Breast epithelium (tissue), 4 donors: ENCODE measurements around the gene MAD1L1. TPM values are rescaled to one million over a fixed set of nuclear protein-coding genes. Genes with fewer than 3 reads are reported as not detected.

Experiments
- DNase-seq, 2 donors: peaks; one replicate each; pipeline ENCODE4 v3.0.0-alpha.2; 2019; ENCODE audit warnings: low spot score in 2 of 2
- H3K27ac ChIP-seq, 2 donors: fragments of 200-600 bp; sonication (generic) in 1 of 2; one replicate each; pipeline ENCODE4 v1.5.1; 2016 to 2019; ENCODE audit warnings: mild to moderate bottlenecking in 1 of 2
- H3K27me3 ChIP-seq, 2 donors: fragments of 200-600 bp; sonication (generic) in 1 of 2; one replicate each; pipeline versions ENCODE4 v1.5.1 to v1.6.0; 2017 to 2019; ENCODE audit warnings: control low read depth in 1 of 2, mild to moderate bottlenecking in 1 of 2
- H3K36me3 ChIP-seq: fragments of 200-600 bp; one replicate; pipeline ENCODE4 v1.5.1; 2019
- H3K4me1 ChIP-seq, 2 donors: fragments of 200-600 bp; sonication (generic); one replicate each; pipeline ENCODE4 v1.5.1; 2016 to 2019; ENCODE audit warnings: control low read depth in 1 of 2
- H3K4me3 ChIP-seq, 3 donors: fragments of 200-600 bp; sonication (generic); 1 replicate in 2 of 3; 2 replicates in 1 of 3; pipeline ENCODE4 v1.5.1; 2016 to 2019; ENCODE audit warnings: mild to moderate bottlenecking in 3 of 3, moderate library complexity in 2 of 3
- H3K9me3 ChIP-seq, 2 donors: fragments of 200-600 bp; sonication (generic) in 1 of 2; one replicate each; pipeline ENCODE4 v1.5.1; 2016 to 2019; ENCODE audit warnings: control low read depth in 1 of 2
- POLR2A ChIP-seq: fragments of 450-650 bp; IDR thresholded peaks from one replicate; pipeline ENCODE4 v1.6.1; 2016; ENCODE audit warnings: antibody characterized with exemption, mild to moderate bottlenecking, moderate library complexity
- POLR2AphosphoS5 ChIP-seq, 3 donors: sonication (generic); formaldehyde crosslinking; IDR thresholded peaks; one replicate each; pipeline ENCODE4 v1.6.1; 2017; ENCODE audit warnings: antibody characterized with exemption in 3 of 3
- intact Hi-C: fragments of 100-400 bp; cut with DNase I; formaldehyde crosslinking; loops from one replicate; pipeline ENCODE4 v1.15.1; 2023; ENCODE audit warnings: low total_unique reads
- total RNA-seq, 3 donors: library from RNA; depleted of rRNA; stranded (reverse); fragments of >200 nt; gene quantifications; one replicate each; pipeline ENCODE4 v1.1.0, GENCODE V29; 2016
- TF ChIP-seq, protein P1 (sequence below), 3 donors: fragments of 450-650 bp; IDR thresholded peaks; one replicate each; pipeline ENCODE4 v1.5.1; 2016 to 2017; ENCODE audit warnings: antibody characterized with exemption in 3 of 3, mild to moderate bottlenecking in 3 of 3, moderate library complexity in 3 of 3

The MAD1L1 gene
- total RNA-seq, 3 donors from 2014 or later: 27.7 to 33.9 (median 28.8) TPM

DNA sequence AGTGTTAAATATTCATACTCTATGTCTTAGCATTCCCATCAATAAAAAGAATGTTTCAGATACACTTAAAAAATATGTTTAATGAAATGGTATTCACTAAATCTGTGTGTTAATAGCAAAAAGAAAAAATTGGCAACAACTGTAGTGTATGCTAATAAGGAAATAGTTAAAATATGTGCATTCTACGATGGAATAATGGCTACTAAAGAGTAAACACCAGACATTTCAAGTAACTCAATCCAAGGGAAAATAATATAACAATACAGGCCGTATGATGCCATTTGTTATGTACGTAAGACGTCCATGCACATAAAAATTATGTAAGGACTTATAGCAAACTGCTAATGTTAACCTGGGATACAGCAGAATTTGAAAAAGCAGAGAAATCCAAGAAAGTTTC lies 46.6 kb downstream of the MAD1L1 start:
- intact Hi-C loops: no loop called here
- H3K9me3 ChIP-seq: peaks cover 0 to 6% of the 10 kb centered on the region in 2 donors

DNA sequence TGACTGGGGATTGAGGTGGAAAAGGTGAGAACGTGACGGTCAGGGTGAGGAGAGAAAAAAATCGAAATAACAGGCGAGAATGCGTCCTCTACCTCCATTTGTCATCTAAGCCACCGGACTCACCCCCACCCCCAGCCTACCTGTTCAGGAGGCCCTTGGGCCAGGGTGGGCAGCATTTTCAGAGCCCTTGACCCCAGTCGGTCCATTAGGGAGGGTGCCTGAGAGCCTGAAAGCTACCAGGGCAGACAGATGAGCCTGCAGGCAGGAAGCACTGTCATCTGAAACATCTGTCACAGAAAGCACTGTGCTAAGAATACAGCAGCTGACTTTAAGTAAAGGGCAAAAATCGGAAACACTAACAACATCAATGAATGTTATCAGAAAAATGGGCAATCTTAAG lies 47.0 kb downstream of the MAD1L1 start:
- intact Hi-C loops: no loop called here
- H3K4me3 ChIP-seq: no peak overlapping the region
- DNase-seq: no peak
- no peaks in the 10 kb centered on the region for H3K4me1 ChIP-seq
- H3K36me3 ChIP-seq: no peaks in the 10 kb centered on the region
- no peaks in the 10 kb centered on the region for H3K27me3 ChIP-seq
- no peak overlapping the region for H3K27ac ChIP-seq
- TF ChIP-seq POLR2AphosphoS5 (IDR thresholded peaks at IDR 0.05) (no peak), POLR2A (no peak)
- TF ChIP-seq, protein P1, sequence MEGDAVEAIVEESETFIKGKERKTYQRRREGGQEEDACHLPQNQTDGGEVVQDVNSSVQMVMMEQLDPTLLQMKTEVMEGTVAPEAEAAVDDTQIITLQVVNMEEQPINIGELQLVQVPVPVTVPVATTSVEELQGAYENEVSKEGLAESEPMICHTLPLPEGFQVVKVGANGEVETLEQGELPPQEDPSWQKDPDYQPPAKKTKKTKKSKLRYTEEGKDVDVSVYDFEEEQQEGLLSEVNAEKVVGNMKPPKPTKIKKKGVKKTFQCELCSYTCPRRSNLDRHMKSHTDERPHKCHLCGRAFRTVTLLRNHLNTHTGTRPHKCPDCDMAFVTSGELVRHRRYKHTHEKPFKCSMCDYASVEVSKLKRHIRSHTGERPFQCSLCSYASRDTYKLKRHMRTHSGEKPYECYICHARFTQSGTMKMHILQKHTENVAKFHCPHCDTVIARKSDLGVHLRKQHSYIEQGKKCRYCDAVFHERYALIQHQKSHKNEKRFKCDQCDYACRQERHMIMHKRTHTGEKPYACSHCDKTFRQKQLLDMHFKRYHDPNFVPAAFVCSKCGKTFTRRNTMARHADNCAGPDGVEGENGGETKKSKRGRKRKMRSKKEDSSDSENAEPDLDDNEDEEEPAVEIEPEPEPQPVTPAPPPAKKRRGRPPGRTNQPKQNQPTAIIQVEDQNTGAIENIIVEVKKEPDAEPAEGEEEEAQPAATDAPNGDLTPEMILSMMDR (IDR thresholded peaks at IDR 0.05): no peak
- peaks cover 0 to 6% of the 10 kb centered on the region in 2 donors for H3K9me3 ChIP-seq

More for the DNA sequence above, 46.6 kb downstream of the MAD1L1 start:
- no peak overlapping the region for H3K4me3 ChIP-seq
- no peak for DNase-seq
- H3K36me3 ChIP-seq: no peaks in the 10 kb centered on the region
- no peak overlapping the region for H3K27ac ChIP-seq
- no peaks in the 10 kb centered on the region for H3K27me3 ChIP-seq
- TF ChIP-seq POLR2A: no peak
- TF ChIP-seq, protein P1 (IDR thresholded peaks at IDR 0.05): no peak
- TF ChIP-seq POLR2AphosphoS5 (IDR thresholded peaks at IDR 0.05): no peak
- H3K4me1 ChIP-seq: no peaks in the 10 kb centered on the region

DNA sequence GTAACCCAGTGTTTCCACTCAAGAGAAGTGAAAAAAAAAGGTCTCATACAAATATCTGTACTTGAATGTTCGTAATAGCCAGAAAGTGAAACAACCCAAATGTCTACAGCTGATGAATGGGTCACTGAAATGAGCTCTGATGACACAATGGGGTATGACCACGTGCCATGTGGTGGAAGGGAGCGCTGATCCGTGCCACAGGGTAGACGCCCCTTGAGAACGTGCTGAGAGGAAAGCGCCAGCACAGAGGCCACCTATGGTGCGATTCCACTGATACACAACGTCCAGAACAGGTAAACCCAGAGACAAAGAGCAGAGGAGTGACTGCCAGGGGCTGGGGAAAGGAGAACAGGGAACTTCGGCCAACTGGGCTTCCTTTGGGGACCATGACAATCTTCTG lies 50.3 kb downstream of the MAD1L1 start:
- Histone ChIP-seq H3K9me3 (no peaks in the 10 kb centered on the region), H3K27me3 (no peaks in the 10 kb centered on the region), H3K4me3 (no peak overlapping the region), H3K27ac (no peak overlapping the region), H3K4me1 (no peaks in the 10 kb centered on the region), H3K36me3 (no peaks in the 10 kb centered on the region)
- TF ChIP-seq, protein P1 (IDR thresholded peaks at IDR 0.05): no peak
- TF ChIP-seq POLR2A (no peak), POLR2AphosphoS5 (IDR thresholded peaks at IDR 0.05) (no peak)
- intact Hi-C loops: no loop called here
- DNase-seq: no peak

DNA sequence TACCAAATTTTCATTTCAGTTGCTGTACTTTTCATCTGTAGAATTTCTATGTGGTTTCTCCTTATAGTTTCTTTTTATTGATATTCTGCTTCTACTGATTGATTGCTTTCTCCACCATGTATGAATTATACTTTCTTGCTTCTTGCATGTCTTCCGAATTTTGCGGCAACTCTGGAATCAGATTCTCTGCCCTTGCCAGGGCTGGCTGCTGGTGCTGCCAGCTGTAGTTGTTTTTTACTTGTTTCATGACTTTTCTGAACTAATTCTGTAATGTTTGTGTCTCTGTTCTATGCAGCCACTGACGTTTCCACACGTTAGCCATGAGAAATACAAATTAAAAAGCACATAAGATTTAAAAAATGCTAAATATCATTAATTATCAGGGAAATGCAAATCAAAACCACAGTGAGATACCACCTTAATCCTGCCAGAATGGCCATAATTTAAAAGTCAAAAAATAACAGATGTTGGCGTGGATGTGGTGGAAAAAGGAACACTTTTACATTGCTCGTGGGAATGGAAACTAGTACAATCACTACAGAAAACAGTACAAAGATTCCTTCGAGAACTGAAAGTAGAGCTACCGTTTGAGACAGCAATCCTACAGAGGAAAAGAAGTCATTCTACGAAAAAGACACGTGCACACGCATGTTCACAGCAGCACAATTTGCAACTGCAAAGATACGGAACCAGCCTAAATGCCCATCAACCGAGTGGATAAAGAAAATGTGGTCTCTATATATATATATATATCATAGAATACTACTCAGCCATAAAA lies 51.5 kb downstream of the MAD1L1 start:
- Histone ChIP-seq H3K27ac (no peak overlapping the region), H3K4me3 (no peak overlapping the region), H3K36me3 (no peaks in the 10 kb centered on the region), H3K27me3 (no peaks in the 10 kb centered on the region), H3K9me3 (no peaks in the 10 kb centered on the region), H3K4me1 (no peaks in the 10 kb centered on the region)
- intact Hi-C loops: no loop called here
- TF ChIP-seq, protein P1 (IDR thresholded peaks at IDR 0.05): no peak
- no peak for TF ChIP-seq POLR2AphosphoS5 (IDR thresholded peaks at IDR 0.05)
- TF ChIP-seq POLR2A: no peak
- no peak for DNase-seq

DNA sequence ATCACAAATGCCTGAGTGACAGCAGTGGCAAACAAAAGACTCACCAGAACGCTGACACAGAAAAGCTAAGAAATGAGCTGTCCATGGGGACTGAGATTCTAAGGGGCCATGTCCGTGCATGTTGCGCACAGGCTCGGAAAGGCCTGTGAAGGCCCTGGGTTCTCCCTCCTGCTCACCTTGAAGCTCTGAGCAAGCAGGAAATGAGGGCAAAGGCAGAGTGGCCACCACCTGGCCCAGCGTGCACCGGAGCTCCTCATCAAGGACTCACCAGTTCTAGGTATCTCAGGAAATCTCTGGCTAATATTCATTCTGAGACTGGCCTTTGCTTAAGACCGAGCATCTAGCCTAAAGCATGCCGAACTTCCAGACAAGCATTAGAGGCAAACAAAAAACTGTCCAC lies 52.7 kb downstream of the MAD1L1 start:
- H3K9me3 ChIP-seq: no peaks in the 10 kb centered on the region
- no peak overlapping the region for H3K4me3 ChIP-seq
- intact Hi-C loops: no loop called here
- no peaks in the 10 kb centered on the region for H3K27me3 ChIP-seq
- no peak for DNase-seq
- peaks cover 0 to 6% of the 10 kb centered on the region in 2 donors for H3K4me1 ChIP-seq
- TF ChIP-seq POLR2A: no peak
- no peak for TF ChIP-seq POLR2AphosphoS5 (IDR thresholded peaks at IDR 0.05)
- TF ChIP-seq, protein P1 (IDR thresholded peaks at IDR 0.05): no peak
- no peaks in the 10 kb centered on the region for H3K36me3 ChIP-seq
- no peak overlapping the region for H3K27ac ChIP-seq
